Endodermal cell (in vitro differentiated cells): Measurements from ENCODE around the gene NUDCD3. TPM values are rescaled to one million over a fixed set of nuclear protein-coding genes. Genes with fewer than 3 reads are reported as not detected.

Experiments used
- DNase-seq: peaks from one replicate; pipeline ENCODE4 v3.0.0-alpha.2; 2017
- H3K27ac ChIP-seq: 2 replicates; pipeline ENCODE4 v1.5.1; 2013; ENCODE audit warnings: mild to moderate bottlenecking, low read depth, low read length, moderate library complexity
- H3K27me3 ChIP-seq: 2 replicates; pipeline ENCODE4 v1.6.1; 2013; ENCODE audit warnings: mild to moderate bottlenecking, low read length, moderate library complexity; ENCODE audit not compliant: insufficient read depth, control insufficient read depth, poor library complexity, severe bottlenecking
- H3K36me3 ChIP-seq: 2 replicates; pipeline ENCODE4 v1.7.0; 2013; ENCODE audit warnings: mild to moderate bottlenecking, low read length, moderate library complexity; ENCODE audit not compliant: control insufficient read depth, insufficient read depth
- H3K4me1 ChIP-seq: one replicate; pipeline ENCODE4 v1.7.0; 2013; ENCODE audit warnings: low read length; ENCODE audit not compliant: control insufficient read depth, insufficient read depth
- H3K4me3 ChIP-seq: 2 replicates; pipeline ENCODE4 v1.5.1; 2013; ENCODE audit warnings: mild to moderate bottlenecking, low read length, moderate library complexity
- H3K9ac ChIP-seq: 2 replicates; pipeline ENCODE4 v1.6.1; 2013; ENCODE audit warnings: mild to moderate bottlenecking, low read length, moderate library complexity; ENCODE audit not compliant: poor library complexity, severe bottlenecking; ENCODE audit errors: extremely low read depth
- H3K9me3 ChIP-seq: 2 replicates; pipeline ENCODE4 v1.6.1; 2013; ENCODE audit warnings: mild to moderate bottlenecking, low read length, moderate library complexity; ENCODE audit not compliant: control insufficient read depth
- H3K27ac Mint-ChIP-seq: 2 replicates; pipeline ENCODE4 v1.8.0; 2020; ENCODE audit warnings: mixed read lengths
- H3K27me3 Mint-ChIP-seq: 2 replicates; pipeline ENCODE4 v1.8.0; 2021; ENCODE audit warnings: mild to moderate bottlenecking, mixed read lengths; ENCODE audit not compliant: insufficient read depth
- H3K36me3 Mint-ChIP-seq: 2 replicates; pipeline ENCODE4 v1.8.0; 2020; ENCODE audit warnings: low read depth, mixed read lengths
- H3K4me1 Mint-ChIP-seq: 2 replicates; pipeline ENCODE4 v1.8.0; 2020; ENCODE audit warnings: mixed read lengths
- H3K4me3 Mint-ChIP-seq: 2 replicates; pipeline ENCODE4 v1.8.0; 2020; ENCODE audit warnings: mild to moderate bottlenecking, moderate library complexity, mixed read lengths
- H3K9me3 Mint-ChIP-seq: 2 replicates; pipeline ENCODE4 v1.8.0; 2020; ENCODE audit warnings: mild to moderate bottlenecking, mixed read lengths
- CTCF ChIP-seq: fragments of 200-600 bp; sonication (generic); conservative IDR thresholded peaks from 2 replicates; pipeline ENCODE4 v1.5.0; 2021; ENCODE audit warnings: antibody characterized with exemption, mild to moderate bottlenecking
- WGBS, 2 experiments: methylation state at CpG; one replicate each; pipeline versions ENCODE4 v1.1.5 to v1.1.7; 2013; ENCODE audit warnings: missing lambda C conversion rate in 2 of 2, mixed read lengths in 1 of 2; ENCODE audit not compliant: insufficient coverage in 1 of 2, insufficient read length in 1 of 2; 5-methylcytosine and 5-hydroxymethylcytosine counted together
- total RNA-seq, 2 donors: library from RNA; stranded (reverse); fragmentation: NEBNext Ultra II Directional in 1 of 2; extraction: Animal tissue kit (Norgen Biotek cat#: 25700) in 1 of 2; gene quantifications; 2 replicates in 1 of 2; 3 replicates in 1 of 2; pipeline ENCODE4 v1.2.1, GENCODE V29; 2021

The NUDCD3 gene
- total RNA-seq, 2 donors from 2014 or later = 80.8 to 116 TPM

GRCh38 chr7:44538798-44539668, 48.6 kb upstream of the NUDCD3 start:
- no peak overlapping the region for H3K27ac Mint-ChIP-seq
- Histone ChIP-seq H3K27me3 (no peaks in the 10 kb centered on the region), H3K9me3 (no peaks in the 10 kb centered on the region), H3K4me3 (no peak overlapping the region), H3K9ac (no peak overlapping the region), H3K27ac (no peak overlapping the region), H3K4me1 (peaks cover 8% of the 10 kb centered on the region), H3K36me3 (no peaks in the 10 kb centered on the region)
- no peak for DNase-seq
- H3K4me3 Mint-ChIP-seq = no peak overlapping the region
- H3K4me1 Mint-ChIP-seq = peaks cover 20% of the 10 kb centered on the region
- H3K9me3 Mint-ChIP-seq = no peaks in the 10 kb centered on the region
- WGBS, 2 experiments = 93 to 94% methylated on average over 29 to 32 of the region's 32 CpGs
- no peaks in the 10 kb centered on the region for H3K36me3 Mint-ChIP-seq
- TF ChIP-seq CTCF = no peak
- no peaks in the 10 kb centered on the region for H3K27me3 Mint-ChIP-seq

- no peaks in the 10 kb centered on the region for H3K36me3 ChIP-seq
- no peak overlapping the region for H3K27ac Mint-ChIP-seq
Observed at GRCh38 chr7:44538093-44538797, 47.8 kb upstream of the NUDCD3 start.

GRCh38 chr7:44537442-44537841, 47.0 kb upstream of the NUDCD3 start:
- H3K27ac Mint-ChIP-seq = no peak overlapping the region
- 91 to 98% methylated on average over 6 of the region's 6 CpGs for WGBS, 2 experiments

More at GRCh38 chr7:44538093-44538797, 47.8 kb upstream of the NUDCD3 start:
- Histone ChIP-seq H3K9me3 (no peaks in the 10 kb centered on the region), H3K27me3 (no peaks in the 10 kb centered on the region), H3K9ac (no peak overlapping the region), H3K4me1 (peaks cover 8% of the 10 kb centered on the region), H3K4me3 (no peak overlapping the region), H3K27ac (no peak overlapping the region)
- 90 to 93% methylated on average over 10 to 17 of the region's 17 CpGs for WGBS, 2 experiments
- TF ChIP-seq CTCF = no peak
- Mint-ChIP-seq H3K36me3 (no peaks in the 10 kb centered on the region), H3K4me1 (peaks cover 20% of the 10 kb centered on the region), H3K9me3 (no peaks in the 10 kb centered on the region), H3K27me3 (no peaks in the 10 kb centered on the region), H3K4me3 (no peak overlapping the region)
- no peak for DNase-seq

More at GRCh38 chr7:44537442-44537841, 47.0 kb upstream of the NUDCD3 start:
- Histone ChIP-seq H3K9me3 (no peaks in the 10 kb centered on the region), H3K4me1 (peaks cover 3% of the 10 kb centered on the region), H3K9ac (no peak overlapping the region), H3K4me3 (no peak overlapping the region), H3K27ac (no peak overlapping the region), H3K27me3 (no peaks in the 10 kb centered on the region), H3K36me3 (no peaks in the 10 kb centered on the region)
- Mint-ChIP-seq H3K4me1 (peaks cover 12% of the 10 kb centered on the region), H3K27me3 (no peaks in the 10 kb centered on the region), H3K36me3 (no peaks in the 10 kb centered on the region), H3K9me3 (no peaks in the 10 kb centered on the region), H3K4me3 (no peak overlapping the region)
- no peak for DNase-seq
- TF ChIP-seq CTCF = no peak
